ENCODE data around the gene BAZ1B.

Gene BAZ1B

GRCh38 chr7:73395538-73396503, 126.3 kb downstream of the BAZ1B start:
- Histone ChIP-seq H3K4me3 (no peak overlapping the region), H3K27ac (no peak overlapping the region)

DNA sequence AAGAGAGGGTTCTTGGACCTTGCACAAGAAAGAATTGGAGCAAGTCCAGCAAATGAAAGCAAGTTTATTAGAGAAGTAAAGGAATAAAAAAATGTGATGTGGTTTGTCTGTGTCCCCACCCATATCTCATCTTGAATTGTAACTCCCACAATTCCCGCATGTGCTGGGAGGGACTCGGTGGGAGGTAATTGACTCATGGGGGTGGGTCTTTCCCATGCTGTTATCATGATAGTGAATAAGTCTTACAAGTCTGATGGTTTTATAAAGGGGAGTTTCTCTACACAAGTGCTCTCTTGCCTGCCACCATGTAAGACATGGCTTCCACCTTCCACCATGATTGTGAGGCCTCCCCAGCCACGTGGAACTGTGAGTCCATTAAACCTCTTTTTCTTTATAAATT, 127.7 kb downstream of the BAZ1B start:
- H3K27ac ChIP-seq = no peak overlapping the region
- H3K4me3 ChIP-seq = no peak overlapping the region

- H3K4me3 ChIP-seq = no peak overlapping the region
- H3K27ac ChIP-seq = no peak overlapping the region
Observed at GRCh38 chr7:73391396-73391795, 130.7 kb downstream of the BAZ1B start.
